NCI-H524 treated with DMSO at 0.1 percent for 48 hours (cell line): Measurements from ENCODE around the gene HEMK1.

ENCODE experiments used
- DNase-seq: peaks from one replicate; lab custom pipeline; 2025; lab: John Stamatoyannopoulos, UW

The HEMK1 gene

GRCh38 chr3:50612970-50613846 is 43.9 kb downstream of the HEMK1 start:
- DNase-seq = no peak

GRCh38 chr3:50615190-50615589 is 45.9 kb downstream of the HEMK1 start:
- no peak for DNase-seq

GRCh38 chr3:50616003-50616769 is 46.9 kb downstream of the HEMK1 start:
- DNase-seq = peak; percentile 39

- peak; percentile 63 for DNase-seq
These were observed 47.4 kb downstream of the HEMK1 start for GRCh38 chr3:50616770-50617095.

GRCh38 chr3:50617096-50617791 is 47.9 kb downstream of the HEMK1 start, which contains the start of gene MAPKAPK3:
Gene MAPKAPK3 (plus strand): TSS chr3:50617151. CDS start chr3:50617566, 415 bp downstream.
- DNase-seq = no peak

- no peak for DNase-seq
These were observed 48.7 kb downstream of the HEMK1 start for GRCh38 chr3:50617911-50618481.

- no peak for DNase-seq
These were observed 51.1 kb downstream of the HEMK1 start for GRCh38 chr3:50620420-50620819.

GRCh38 chr3:50620820-50621219 is 51.5 kb downstream of the HEMK1 start:
- no peak for DNase-seq

- DNase-seq = no peak
These were observed 53.6 kb downstream of the HEMK1 start for GRCh38 chr3:50622881-50623280.

GRCh38 chr3:50623840-50624474 is 54.6 kb downstream of the HEMK1 start:
- no peak for DNase-seq

GRCh38 chr3:50624634-50625033 is 55.3 kb downstream of the HEMK1 start:
- no peak for DNase-seq

GRCh38 chr3:50625231-50626182 is 56.2 kb downstream of the HEMK1 start:
- DNase-seq = no peak

GRCh38 chr3:50626401-50626800 is 57.1 kb downstream of the HEMK1 start:
- no peak for DNase-seq

- DNase-seq = no peak
These were observed 58.2 kb downstream of the HEMK1 start for GRCh38 chr3:50627407-50628051.

- no peak for DNase-seq
These were observed 59.3 kb downstream of the HEMK1 start for GRCh38 chr3:50628601-50629000.

GRCh38 chr3:50630394-50630793 is 61.1 kb downstream of the HEMK1 start:
- no peak for DNase-seq

- no peak for DNase-seq
These were observed 61.6 kb downstream of the HEMK1 start for GRCh38 chr3:50630877-50631276.

GRCh38 chr3:50632450-50632849 is 63.1 kb downstream of the HEMK1 start:
- no peak for DNase-seq

GRCh38 chr3:50633230-50633790 is 64.0 kb downstream of the HEMK1 start:
- DNase-seq = no peak

- DNase-seq = no peak
These were observed 65.7 kb downstream of the HEMK1 start for GRCh38 chr3:50635066-50635465.
